SK-N-MC (cell line): ENCODE measurements around the gene FBXO36.
"Not testable (repeated sequence)": the region's sequence is repeated elsewhere in the genome, so short reads cannot be mapped to it uniquely, and the experiment has no call there.

Experiments
- DNase-seq: peaks from one replicate; pipeline ENCODE4 v3.0.0-alpha.2; 2011; ENCODE audit warnings: low read depth, low spot score
- H3K27ac ChIP-seq: fragments of 200-600 bp; sonication (generic); 2 replicates; pipeline ENCODE4 v1.5.1; 2016; ENCODE audit warnings: mixed run types
- H3K36me3 ChIP-seq: fragments of 200-600 bp; sonication (generic); 2 replicates; pipeline ENCODE4 v1.6.1; 2017; ENCODE audit warnings: antibody characterized with exemption, low read length, mixed read lengths; ENCODE audit not compliant: insufficient read depth
- H3K4me3 ChIP-seq: fragments of 200-600 bp; sonication (generic); 2 replicates; pipeline ENCODE4 v1.5.1; 2016
- H3K9ac ChIP-seq: fragments of 200-600 bp; sonication (generic); 2 replicates; pipeline ENCODE4 v1.8.0; 2017; ENCODE audit warnings: mixed run types, mixed read lengths; ENCODE audit not compliant: insufficient read length
- H3K9me3 ChIP-seq: fragments of 200-600 bp; sonication (generic); 2 replicates; pipeline ENCODE4 v1.6.1; 2017; ENCODE audit warnings: low read depth, mild to moderate bottlenecking, antibody characterized with exemption, low read length, moderate library complexity, mixed read lengths
- EZH2 ChIP-seq: fragments of 200-600 bp; sonication (generic); IDR thresholded peaks from one replicate; pipeline ENCODE4 v1.6.1; 2017; ENCODE audit warnings: antibody characterized with exemption
- FOXP2 ChIP-seq: optimal IDR thresholded peaks from 2 replicates; pipeline ENCODE3; 2011; ENCODE audit warnings: mild to moderate bottlenecking, moderate library complexity; ENCODE audit not compliant: insufficient read depth; ENCODE audit errors: extremely low read length, control extremely low read depth
- POLR2AphosphoS5 ChIP-seq: IDR thresholded peaks from 2 replicates; pipeline ENCODE4 v1.6.1; 2012; ENCODE audit warnings: mild to moderate bottlenecking, low read depth, low read length, borderline replicate concordance

The FBXO36 gene

GRCh38 chr2:229921101-229921891 is 1.0 kb upstream of the FBXO36 start:
- no peak for DNase-seq
- Histone ChIP-seq H3K9me3 (no peaks in the 10 kb centered on the region), H3K9ac (peak overlapping the region; percentile 96), H3K36me3 (peaks cover 22% of the 10 kb centered on the region), H3K4me3 (peak overlapping the region; percentile 86), H3K27ac (peak overlapping the region; percentile 93)
- TF ChIP-seq EZH2 = no peak
- peak; percentile 40; the same call in 1 of the 2 replicates for TF ChIP-seq POLR2AphosphoS5
- no peak for TF ChIP-seq FOXP2

GRCh38 chr2:229921892-229922448 is 333 bp upstream of the FBXO36 start, which contains the start of gene TRIP12:
Gene TRIP12 (minus strand): TSS chr2:229922009. CDS start chr2:229880079, 41,930 bp downstream.
- Histone ChIP-seq H3K9me3 (no peaks in the 10 kb centered on the region), H3K4me3 (peak within 1 kb of the TSS; percentile 86)
- TF ChIP-seq POLR2AphosphoS5 (peak; percentile 45; the same call in 1 of the 2 replicates), EZH2 (no peak)

GRCh38 chr2:229924541-229924940 is 2.2 kb downstream of the FBXO36 start:
- not testable (repeated sequence) for H3K27ac ChIP-seq, H3K4me3 ChIP-seq, H3K36me3 ChIP-seq, DNase-seq, H3K9me3 ChIP-seq, H3K9ac ChIP-seq

More at GRCh38 chr2:229921892-229922448, 333 bp upstream of the FBXO36 start, which contains the start of gene TRIP12:
- Histone ChIP-seq H3K9ac (peak within 1 kb of the TSS; percentile 96), H3K36me3 (peaks cover 18% of the 10 kb centered on the region), H3K27ac (peak within 1 kb of the TSS; percentile 93)
- peak; percentile 74 for DNase-seq

- Histone ChIP-seq H3K9me3 (no peaks in the 10 kb centered on the region), H3K36me3 (no peaks in the 10 kb centered on the region), H3K27ac (peak overlapping the region; percentile 88), H3K9ac (peak overlapping the region; percentile 39), H3K4me3 (no peak overlapping the region)
- no peak for TF ChIP-seq FOXP2
- DNase-seq = no peak
Measured at GRCh38 chr2:229925201-229925600, 2.9 kb downstream of the FBXO36 start.

- H3K9ac ChIP-seq = no peak overlapping the region
- no peaks in the 10 kb centered on the region for H3K9me3 ChIP-seq
- H3K36me3 ChIP-seq = no peaks in the 10 kb centered on the region
- DNase-seq = no peak
- TF ChIP-seq EZH2 (no peak), POLR2AphosphoS5 (no peak), FOXP2 (no peak)
- no peak overlapping the region for H3K27ac ChIP-seq
- H3K4me3 ChIP-seq = no peak overlapping the region
Measured at GRCh38 chr2:229927817-229928321, 5.6 kb downstream of the FBXO36 start.

- Histone ChIP-seq H3K9me3 (no peaks in the 10 kb centered on the region), H3K4me3 (no peak overlapping the region), H3K9ac (no peak overlapping the region), H3K27ac (no peak overlapping the region), H3K36me3 (no peaks in the 10 kb centered on the region)
- DNase-seq = no peak
- no peak for TF ChIP-seq POLR2AphosphoS5
- TF ChIP-seq FOXP2 = no peak
- TF ChIP-seq EZH2 = no peak
Measured at GRCh38 chr2:229930656-229931055, 8.4 kb downstream of the FBXO36 start.

GRCh38 chr2:229931241-229931640 is 8.9 kb downstream of the FBXO36 start:
- no peaks in the 10 kb centered on the region for H3K9me3 ChIP-seq
- no peak overlapping the region for H3K27ac ChIP-seq
- TF ChIP-seq FOXP2 = no peak
- TF ChIP-seq POLR2AphosphoS5 = no peak
- no peak for TF ChIP-seq EZH2
- no peaks in the 10 kb centered on the region for H3K36me3 ChIP-seq
- no peak for DNase-seq
- H3K4me3 ChIP-seq = no peak overlapping the region
- no peak overlapping the region for H3K9ac ChIP-seq

- no peak for DNase-seq
- TF ChIP-seq EZH2 (no peak), POLR2AphosphoS5 (no peak), FOXP2 (no peak)
- Histone ChIP-seq H3K9ac (no peak overlapping the region), H3K4me3 (no peak overlapping the region), H3K36me3 (no peaks in the 10 kb centered on the region), H3K9me3 (no peaks in the 10 kb centered on the region), H3K27ac (no peak overlapping the region)
Measured at GRCh38 chr2:229937537-229937936, 15.2 kb downstream of the FBXO36 start.
